OCI-M1 (cell line): ENCODE results near the gene KLHL3.

Experiments used
- DNase-seq: peaks from one replicate; lab custom pipeline; 2025; lab: John Stamatoyannopoulos, UW

Gene KLHL3

GRCh38 chr5:137735555-137736284 is at the start of gene KLHL3:
Gene KLHL3, minus strand, starts transcription at chr5:137736089. Its CDS starts 443 bp downstream, at chr5:137735646.
- DNase-seq: peak; percentile 23

GRCh38 chr5:137782984-137783536 is 47.2 kb upstream of the KLHL3 start:
- no peak for DNase-seq

- DNase-seq: no peak
These were observed 46.2 kb upstream of the KLHL3 start for GRCh38 chr5:137782055-137782454.

- DNase-seq: peak; percentile 72
These were observed 43.1 kb upstream of the KLHL3 start for GRCh38 chr5:137778772-137779564.

GRCh38 chr5:137767937-137768336 is 32.0 kb upstream of the KLHL3 start:
- peak; percentile 13 for DNase-seq

GRCh38 chr5:137761566-137761965 is 25.7 kb upstream of the KLHL3 start:
- no peak for DNase-seq

- DNase-seq: no peak
These were observed 25.0 kb upstream of the KLHL3 start for GRCh38 chr5:137760719-137761516.

- DNase-seq: no peak
These were observed 24.4 kb upstream of the KLHL3 start for GRCh38 chr5:137760294-137760693.

GRCh38 chr5:137758715-137759306 is 22.9 kb upstream of the KLHL3 start:
- DNase-seq: no peak

- DNase-seq: no peak
These were observed 22.2 kb upstream of the KLHL3 start for GRCh38 chr5:137758121-137758520.

- DNase-seq: no peak
These were observed 21.7 kb upstream of the KLHL3 start for GRCh38 chr5:137757634-137758033.

- no peak for DNase-seq
These were observed 19.3 kb upstream of the KLHL3 start for GRCh38 chr5:137754961-137755762.

GRCh38 chr5:137754188-137754960 is 18.5 kb upstream of the KLHL3 start, which contains the start of gene HNRNPA0:
Gene HNRNPA0, minus strand, starts transcription at chr5:137754363. Its CDS starts 297 bp downstream, at chr5:137754066.
- peak; percentile 98 for DNase-seq

- no peak for DNase-seq
These were observed 17.9 kb upstream of the KLHL3 start for GRCh38 chr5:137753691-137754187.

- DNase-seq: peak; percentile 64
These were observed 17.2 kb upstream of the KLHL3 start for GRCh38 chr5:137752905-137753690.

- DNase-seq: peak; percentile 86
These were observed 16.1 kb upstream of the KLHL3 start for GRCh38 chr5:137751869-137752491.

GRCh38 chr5:137750436-137750835 is 14.5 kb upstream of the KLHL3 start:
- DNase-seq: no peak

GRCh38 chr5:137747848-137748247 is 12.0 kb upstream of the KLHL3 start:
- peak; percentile 26 for DNase-seq
